ENCODE data around the gene UBE2J2. TPM values are rescaled to one million over a fixed set of nuclear protein-coding genes. Genes with fewer than 3 reads are reported as not detected.

UBE2J2 gene
- total RNA-seq, 4 donors from 2014 or later: 30.2 to 70.0 (median 60.0) TPM

GRCh38 chr1:1284221-1285101, 10.8 kb upstream of the UBE2J2 start:
- 82% methylated on average over 6 of the region's 32 CpGs for WGBS
- Histone ChIP-seq H3K9me3 (no peaks in the 10 kb centered on the region), H3K27me3 (peaks cover 33% of the 10 kb centered on the region), H3K27ac (no peak overlapping the region), H3K36me3 (no peaks in the 10 kb centered on the region), H3K4me1 (peaks cover 12% of the 10 kb centered on the region), H3K4me3 (no peak overlapping the region)
- TF ChIP-seq CTCF (IDR thresholded peaks at IDR 0.05) (no peak), POLR2A (IDR thresholded peaks at IDR 0.05) (no peak), POLR2AphosphoS5 (IDR thresholded peaks at IDR 0.05) (no peak), EP300 (IDR thresholded peaks at IDR 0.05) (no peak)
- no peak for DNase-seq (ENCODE audit: low spot score in 2 of 2)

GRCh38 chr1:1283821-1284220, 10.2 kb upstream of the UBE2J2 start:
- Histone ChIP-seq H3K4me3 (no peak overlapping the region), H3K27me3 (peaks cover 33% of the 10 kb centered on the region), H3K9me3 (no peaks in the 10 kb centered on the region), H3K4me1 (peaks cover 12% of the 10 kb centered on the region), H3K27ac (no peak overlapping the region), H3K36me3 (no peaks in the 10 kb centered on the region)
- 0% methylated on average over 2 of the region's 9 CpGs for WGBS
- no peak for DNase-seq (ENCODE audit: low spot score in 2 of 2)
- TF ChIP-seq EP300 (IDR thresholded peaks at IDR 0.05) (no peak), POLR2AphosphoS5 (IDR thresholded peaks at IDR 0.05) (no peak), POLR2A (IDR thresholded peaks at IDR 0.05) (no peak), CTCF (IDR thresholded peaks at IDR 0.05) (no peak)

GRCh38 chr1:1282998-1283397, 9.3 kb upstream of the UBE2J2 start:
- Histone ChIP-seq H3K36me3 (no peaks in the 10 kb centered on the region), H3K4me1 (peaks cover 12% of the 10 kb centered on the region), H3K27me3 (peaks cover 32% of the 10 kb centered on the region), H3K4me3 (no peak overlapping the region), H3K9me3 (no peaks in the 10 kb centered on the region), H3K27ac (no peak overlapping the region)
- no peak for DNase-seq (ENCODE audit: low spot score in 2 of 2)
- no peak for TF ChIP-seq CTCF (IDR thresholded peaks at IDR 0.05)
- TF ChIP-seq EP300 (IDR thresholded peaks at IDR 0.05): no peak
- no peak for TF ChIP-seq POLR2A (IDR thresholded peaks at IDR 0.05)
- no peak for TF ChIP-seq POLR2AphosphoS5 (IDR thresholded peaks at IDR 0.05)
- WGBS: 72% methylated on average over 9 of the region's 14 CpGs

- DNase-seq (ENCODE audit: low spot score in 2 of 2): no peak
- H3K27ac ChIP-seq: no peak overlapping the region
- WGBS: 46% methylated on average over 5 of the region's 26 CpGs
Measured at GRCh38 chr1:1281533-1282321, 8.1 kb upstream of the UBE2J2 start.

GRCh38 chr1:1280782-1281481, 7.3 kb upstream of the UBE2J2 start:
- 87% methylated on average over 15 of the region's 21 CpGs for WGBS
- no peak overlapping the region for H3K27ac ChIP-seq

More at GRCh38 chr1:1281533-1282321, 8.1 kb upstream of the UBE2J2 start:
- no peaks in the 10 kb centered on the region for H3K9me3 ChIP-seq
- peaks cover 21% of the 10 kb centered on the region for H3K27me3 ChIP-seq
- H3K36me3 ChIP-seq: no peaks in the 10 kb centered on the region
- peaks cover 12% of the 10 kb centered on the region for H3K4me1 ChIP-seq
- H3K4me3 ChIP-seq: no peak overlapping the region
- no peak for TF ChIP-seq POLR2A (IDR thresholded peaks at IDR 0.05)

More at GRCh38 chr1:1280782-1281481, 7.3 kb upstream of the UBE2J2 start:
- TF ChIP-seq EP300 (IDR thresholded peaks at IDR 0.05): no peak
- no peak for TF ChIP-seq POLR2A (IDR thresholded peaks at IDR 0.05)
- TF ChIP-seq CTCF (IDR thresholded peaks at IDR 0.05): no peak
- no peak for TF ChIP-seq POLR2AphosphoS5 (IDR thresholded peaks at IDR 0.05)
- Histone ChIP-seq H3K9me3 (no peaks in the 10 kb centered on the region), H3K27me3 (peaks cover 15% of the 10 kb centered on the region), H3K36me3 (no peaks in the 10 kb centered on the region), H3K4me3 (no peak overlapping the region), H3K4me1 (peaks cover 12% of the 10 kb centered on the region)
- no peak for DNase-seq (ENCODE audit: low spot score in 2 of 2)

Data from suprapubic skin (tissue), 4 donors.